GM18873 (cell line): ENCODE measurements around the gene TMEM120B.

Source experiments
- ATAC-seq: cut with Tn5 transposase; IDR thresholded peaks from one replicate; pipeline ENCODE4 v1.9.1; 2021; ENCODE audit warnings: mild to moderate bottlenecking, moderate library complexity, moderate number of reproducible peaks; ENCODE audit not compliant: unreplicated experiment, low FRiP score

The TMEM120B gene

DNA sequence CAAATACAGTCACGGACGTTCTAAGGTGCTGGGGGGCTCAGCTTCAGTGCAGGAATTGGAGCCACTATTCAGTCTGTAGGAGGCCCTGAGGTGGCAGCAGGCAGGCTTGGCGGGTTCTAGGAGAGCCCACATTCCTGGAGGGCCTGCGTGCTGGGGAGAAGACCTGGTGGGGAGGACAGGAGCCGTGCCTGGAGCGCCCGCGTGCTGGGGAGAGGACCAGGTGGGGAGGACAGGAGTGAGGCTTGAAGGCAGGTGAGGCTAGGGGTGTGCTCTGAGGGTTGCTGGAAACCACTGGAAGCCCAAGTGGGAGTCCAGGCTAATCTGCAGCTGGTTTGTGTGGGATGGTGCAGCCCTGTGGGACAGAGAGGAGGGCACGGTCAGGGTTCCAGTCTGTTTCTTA lies 57.8 kb downstream of the TMEM120B start:
- no peak for ATAC-seq

- no peak for ATAC-seq
These were observed 58.5 kb downstream of the TMEM120B start for GRCh38 chr12:121770813-121771625.

DNA sequence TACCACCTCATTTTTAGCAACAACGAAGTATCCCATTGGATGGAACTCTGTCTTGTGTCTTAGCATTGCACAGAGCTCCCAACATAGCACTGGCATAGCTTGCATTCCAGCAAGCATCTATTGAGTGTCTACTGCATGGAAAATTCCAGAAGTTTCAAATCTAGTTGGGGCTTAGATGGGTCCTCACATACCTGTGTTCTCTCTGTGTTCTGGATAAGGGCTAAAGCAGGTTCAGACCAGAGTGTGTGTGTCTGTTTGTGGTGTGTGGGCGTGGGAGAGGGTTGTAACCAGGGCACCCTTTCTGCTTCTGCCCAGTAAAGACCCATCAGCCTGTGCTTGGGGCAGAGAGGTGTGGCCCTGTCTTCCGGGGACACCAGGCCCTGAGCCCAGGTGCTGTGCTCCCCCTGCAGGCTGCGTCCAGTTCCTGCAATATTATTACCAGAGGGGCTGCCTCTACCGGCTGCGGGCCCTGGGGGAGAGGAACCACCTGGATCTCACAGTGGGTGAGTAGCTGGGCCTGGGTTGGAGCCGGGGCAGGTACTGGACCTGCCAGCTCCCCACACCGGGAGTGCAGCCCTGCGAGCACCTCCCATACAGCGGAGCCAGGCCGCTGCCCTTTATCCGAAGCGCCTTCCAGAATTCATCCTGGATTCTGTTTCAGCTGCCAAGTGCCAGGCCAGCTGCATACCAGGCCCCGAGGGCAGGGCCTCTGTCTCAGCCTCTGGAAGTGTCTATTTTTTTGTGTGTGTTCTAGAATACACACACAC lies 60.6 kb downstream of the TMEM120B start:
- ATAC-seq, result no peak

DNA sequence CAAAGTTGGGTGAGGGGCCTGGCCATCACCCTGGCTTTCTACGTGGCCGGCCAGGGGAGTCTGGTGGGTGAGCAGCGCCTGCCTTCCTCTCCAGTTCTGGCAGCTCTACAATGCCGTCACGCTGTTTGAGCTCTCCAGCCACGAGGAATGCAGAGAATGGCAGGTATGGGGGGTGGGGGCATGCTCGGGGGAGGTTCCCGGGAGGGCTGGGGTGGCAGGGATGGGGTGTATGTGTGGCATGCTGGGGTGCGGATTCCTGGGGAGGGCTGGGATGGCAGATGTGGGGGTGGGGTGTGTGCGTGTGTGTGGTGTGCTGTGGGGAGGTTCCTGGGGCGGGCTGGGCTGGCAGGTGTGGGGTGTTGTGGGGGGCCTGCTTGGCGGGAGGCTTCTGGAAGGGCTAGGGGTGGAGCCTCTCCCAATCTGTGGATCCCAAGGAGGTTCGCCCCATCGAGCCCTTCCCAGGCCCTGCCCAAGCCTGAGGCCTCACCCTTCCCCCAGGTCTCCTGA lies 62.5 kb downstream of the TMEM120B start:
- no peak for ATAC-seq

DNA sequence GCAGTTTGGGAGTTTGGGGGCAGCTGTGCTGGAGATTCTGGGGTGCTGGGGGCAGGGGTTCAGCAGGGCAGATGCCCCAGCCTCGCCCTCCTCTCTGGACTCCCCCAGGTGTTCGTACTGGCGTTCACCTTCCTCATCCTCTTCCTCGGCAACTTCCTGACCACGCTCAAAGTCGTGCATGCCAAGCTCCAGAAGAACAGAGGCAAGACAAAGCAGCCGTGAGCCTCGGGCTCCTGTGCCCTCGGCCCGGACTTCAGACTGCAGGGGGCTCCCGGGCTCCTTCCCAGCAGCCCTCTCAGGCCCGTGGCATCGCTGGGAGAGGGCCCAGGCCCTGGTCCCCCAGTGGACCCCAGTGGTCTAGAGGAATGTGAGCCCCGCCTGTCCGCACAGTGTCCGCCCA lies 62.9 kb downstream of the TMEM120B start:
- no peak for ATAC-seq

- ATAC-seq, result no peak
These were observed 63.9 kb downstream of the TMEM120B start for GRCh38 chr12:121776190-121777098.

DNA sequence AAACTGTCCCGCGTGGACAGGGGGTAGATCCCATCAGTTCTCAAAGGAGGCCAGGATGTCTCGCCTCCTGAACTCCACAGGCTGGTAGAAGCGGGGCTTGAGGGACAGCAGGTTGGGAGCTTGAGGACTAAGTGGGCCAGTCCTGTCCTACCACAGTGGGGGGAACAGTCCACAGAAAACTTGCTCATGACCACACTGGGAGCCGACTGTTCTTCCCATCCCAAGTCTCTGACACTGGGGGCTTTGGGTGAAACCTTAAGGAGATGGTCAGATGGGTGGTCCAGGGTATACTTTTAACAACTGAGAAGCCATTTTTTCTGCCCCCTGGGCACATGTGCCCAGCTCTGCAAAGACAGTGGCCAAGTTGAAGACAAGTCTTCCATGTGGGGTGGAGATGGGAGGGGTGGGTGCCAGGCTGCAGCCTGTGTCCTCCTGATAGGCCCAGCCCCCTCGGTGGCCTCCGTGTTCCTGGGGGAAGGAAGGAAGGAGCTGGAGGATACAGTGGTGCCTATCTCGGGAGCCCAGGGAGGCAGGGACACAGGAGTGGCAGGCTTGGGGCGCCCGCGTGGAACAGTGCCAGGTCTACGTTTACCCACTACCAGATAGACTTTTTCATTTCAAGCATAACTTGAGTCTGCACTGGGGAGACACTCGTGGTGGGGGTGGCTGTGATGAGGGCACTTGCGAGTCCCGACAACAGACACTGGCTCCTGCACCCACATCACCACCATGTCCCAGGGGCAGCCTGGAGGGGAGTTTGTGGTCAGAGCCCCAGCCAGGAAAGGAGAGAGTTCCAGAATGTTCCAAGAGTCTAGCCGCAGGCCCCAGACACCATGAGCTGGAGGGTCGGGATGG lies 66.2 kb downstream of the TMEM120B start:
- ATAC-seq, result no peak

GRCh38 chr12:121779422-121779895 lies 66.9 kb downstream of the TMEM120B start:
- no peak for ATAC-seq

- no peak for ATAC-seq
These were observed 67.9 kb downstream of the TMEM120B start for GRCh38 chr12:121780429-121780828.

DNA sequence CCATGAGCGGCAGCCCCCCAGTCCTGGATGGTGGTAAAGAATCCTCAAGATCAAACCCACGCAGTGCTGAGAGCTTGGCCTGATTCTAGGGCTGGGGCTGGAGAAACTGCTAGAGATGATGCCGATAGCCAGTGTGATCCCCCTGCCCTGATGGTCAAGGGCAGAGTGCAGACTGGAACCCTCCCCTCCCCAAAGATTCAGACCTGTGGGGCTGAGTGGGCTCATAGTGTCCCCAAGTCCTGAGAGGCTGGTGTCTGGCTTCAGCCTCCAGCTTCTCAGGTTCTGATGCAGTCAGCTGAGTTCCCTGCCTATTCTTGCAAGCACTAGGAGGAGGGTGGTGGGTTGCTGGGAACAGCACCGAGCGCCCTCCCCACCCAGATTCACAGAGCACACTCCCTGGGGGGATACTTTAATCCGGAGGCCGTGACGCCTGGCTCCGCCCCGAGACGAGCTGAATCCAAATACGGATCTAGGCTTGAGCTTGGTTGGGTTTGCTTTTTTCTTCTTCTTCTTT lies 69.0 kb downstream of the TMEM120B start:
- ATAC-seq, result no peak

- ATAC-seq, result no peak
These were observed 69.7 kb downstream of the TMEM120B start for GRCh38 chr12:121781998-121782979.

GRCh38 chr12:121783766-121784165 lies 71.2 kb downstream of the TMEM120B start:
- ATAC-seq, result no peak

GRCh38 chr12:121784460-121784859 lies 71.9 kb downstream of the TMEM120B start:
- no peak for ATAC-seq

- no peak for ATAC-seq
These were observed 73.9 kb downstream of the TMEM120B start for GRCh38 chr12:121786440-121786825.

- ATAC-seq, result no peak
These were observed 74.8 kb downstream of the TMEM120B start for GRCh38 chr12:121787063-121788025.

GRCh38 chr12:121788176-121788818 lies 75.7 kb downstream of the TMEM120B start:
- ATAC-seq, result no peak
